Activated T-cell treated with anti-CD3 and anti-CD28 coated beads, Interleukin-2, amount 50 U/mL, for 24 hours (primary cell): ENCODE results near the gene SYTL3.
"Not testable (repeated sequence)": the region's sequence is repeated elsewhere in the genome, so short reads cannot be mapped to it uniquely, and the experiment has no call there.

Experiments used
- DNase-seq: peaks from one replicate; pipeline ENCODE4 v3.0.0-alpha.2; 2020
- H3K27ac Mint-ChIP-seq: 2 replicates; pipeline ENCODE4 v1.8.0; 2020; ENCODE audit warnings: mild to moderate bottlenecking, mixed read lengths
- H3K27me3 Mint-ChIP-seq: 2 replicates; pipeline ENCODE4 v1.8.0; 2020; ENCODE audit warnings: mixed read lengths
- H3K36me3 Mint-ChIP-seq: 2 replicates; pipeline ENCODE4 v1.8.0; 2020; ENCODE audit warnings: low read depth, mixed read lengths
- H3K4me1 Mint-ChIP-seq: 2 replicates; pipeline ENCODE4 v1.8.0; 2020; ENCODE audit warnings: low read depth, mixed read lengths
- H3K4me3 Mint-ChIP-seq: 2 replicates; pipeline ENCODE4 v1.8.0; 2020; ENCODE audit warnings: mild to moderate bottlenecking, moderate library complexity, mixed read lengths
- H3K9me3 Mint-ChIP-seq: 2 replicates; pipeline ENCODE4 v1.8.0; 2020; ENCODE audit warnings: mixed read lengths

Gene SYTL3

GRCh38 chr6:158661156-158661685, 11.4 kb downstream of the SYTL3 start:
- Mint-ChIP-seq H3K36me3 (peaks cover 95% of the 10 kb centered on the region), H3K4me1 (peaks cover 64% of the 10 kb centered on the region), H3K27ac (no peak overlapping the region), H3K4me3 (no peak overlapping the region), H3K27me3 (no peaks in the 10 kb centered on the region), H3K9me3 (no peaks in the 10 kb centered on the region)
- no peak for DNase-seq

- Mint-ChIP-seq H3K9me3 (no peaks in the 10 kb centered on the region), H3K27me3 (no peaks in the 10 kb centered on the region), H3K4me3 (peak overlapping the region; percentile 67), H3K36me3 (peaks cover 95% of the 10 kb centered on the region), H3K27ac (no peak overlapping the region), H3K4me1 (peaks cover 60% of the 10 kb centered on the region)
- DNase-seq: no peak
Observed at GRCh38 chr6:158662607-158662953, 12.7 kb downstream of the SYTL3 start.

GRCh38 chr6:158662954-158663624, 13.2 kb downstream of the SYTL3 start:
- Mint-ChIP-seq H3K9me3 (no peaks in the 10 kb centered on the region), H3K4me3 (peak overlapping the region; percentile 67), H3K4me1 (peaks cover 60% of the 10 kb centered on the region), H3K27me3 (no peaks in the 10 kb centered on the region), H3K36me3 (peaks cover 99% of the 10 kb centered on the region), H3K27ac (peak overlapping the region; percentile 63)
- DNase-seq: no peak

- H3K27me3 Mint-ChIP-seq: no peaks in the 10 kb centered on the region
- peak overlapping the region; percentile 63 for H3K27ac Mint-ChIP-seq
- no peak for DNase-seq
- peak overlapping the region; percentile 67 for H3K4me3 Mint-ChIP-seq
- peaks cover 99% of the 10 kb centered on the region for H3K36me3 Mint-ChIP-seq
- peaks cover 60% of the 10 kb centered on the region for H3K4me1 Mint-ChIP-seq
- H3K9me3 Mint-ChIP-seq: no peaks in the 10 kb centered on the region
Observed at GRCh38 chr6:158663625-158664165, 13.8 kb downstream of the SYTL3 start.

- peaks cover 99% of the 10 kb centered on the region for H3K36me3 Mint-ChIP-seq
- H3K4me3 Mint-ChIP-seq: no peak overlapping the region
- DNase-seq: no peak
- H3K27ac Mint-ChIP-seq: no peak overlapping the region
- H3K27me3 Mint-ChIP-seq: no peaks in the 10 kb centered on the region
- no peaks in the 10 kb centered on the region for H3K9me3 Mint-ChIP-seq
- peaks cover 53% of the 10 kb centered on the region for H3K4me1 Mint-ChIP-seq
Observed at GRCh38 chr6:158665332-158665731, 15.5 kb downstream of the SYTL3 start.

GRCh38 chr6:158666628-158667359, 16.9 kb downstream of the SYTL3 start:
- H3K27ac Mint-ChIP-seq: peak overlapping the region; percentile 28
- H3K9me3 Mint-ChIP-seq: no peaks in the 10 kb centered on the region
- H3K27me3 Mint-ChIP-seq: no peaks in the 10 kb centered on the region
- DNase-seq: no peak
- H3K4me3 Mint-ChIP-seq: no peak overlapping the region
- H3K36me3 Mint-ChIP-seq: peaks cover 94% of the 10 kb centered on the region
- peaks cover 46% of the 10 kb centered on the region for H3K4me1 Mint-ChIP-seq

GRCh38 chr6:158667360-158667981, 17.6 kb downstream of the SYTL3 start:
- DNase-seq: no peak
- Mint-ChIP-seq H3K27ac (no peak overlapping the region), H3K36me3 (peaks cover 93% of the 10 kb centered on the region), H3K27me3 (no peaks in the 10 kb centered on the region), H3K9me3 (no peaks in the 10 kb centered on the region), H3K4me1 (peaks cover 39% of the 10 kb centered on the region), H3K4me3 (no peak overlapping the region)

- Mint-ChIP-seq H3K9me3 (no peaks in the 10 kb centered on the region), H3K4me3 (no peak overlapping the region), H3K36me3 (peaks cover 90% of the 10 kb centered on the region), H3K27ac (peak overlapping the region; percentile 68), H3K4me1 (peaks cover 30% of the 10 kb centered on the region), H3K27me3 (no peaks in the 10 kb centered on the region)
- peak; percentile 12 for DNase-seq
Observed at GRCh38 chr6:158668707-158669103, 18.9 kb downstream of the SYTL3 start.

- Mint-ChIP-seq H3K36me3 (peaks cover 89% of the 10 kb centered on the region), H3K27ac (peak overlapping the region; percentile 74), H3K4me3 (no peak overlapping the region)
Observed at GRCh38 chr6:158669145-158670035, 19.5 kb downstream of the SYTL3 start.

GRCh38 chr6:158672119-158672518, 22.3 kb downstream of the SYTL3 start:
- H3K27ac Mint-ChIP-seq, DNase-seq, H3K9me3 Mint-ChIP-seq, H3K4me3 Mint-ChIP-seq, H3K27me3 Mint-ChIP-seq: not testable (repeated sequence)
- Mint-ChIP-seq H3K4me1 (peaks cover 22% of the 10 kb centered on the region), H3K36me3 (peaks cover 87% of the 10 kb centered on the region)

More at GRCh38 chr6:158669145-158670035, 19.5 kb downstream of the SYTL3 start:
- Mint-ChIP-seq H3K9me3 (no peaks in the 10 kb centered on the region), H3K4me1 (peaks cover 27% of the 10 kb centered on the region), H3K27me3 (no peaks in the 10 kb centered on the region)
- DNase-seq: no peak

- Mint-ChIP-seq H3K36me3 (peaks cover 85% of the 10 kb centered on the region), H3K4me3 (no peak overlapping the region), H3K27ac (no peak overlapping the region), H3K27me3 (no peaks in the 10 kb centered on the region), H3K9me3 (no peaks in the 10 kb centered on the region), H3K4me1 (peaks cover 21% of the 10 kb centered on the region)
- DNase-seq: peak; percentile 11
Observed at GRCh38 chr6:158672726-158673125, 22.9 kb downstream of the SYTL3 start.

GRCh38 chr6:158674342-158675131, 24.7 kb downstream of the SYTL3 start:
- peaks cover 85% of the 10 kb centered on the region for H3K36me3 Mint-ChIP-seq
- H3K9me3 Mint-ChIP-seq: no peaks in the 10 kb centered on the region
- no peak overlapping the region for H3K4me3 Mint-ChIP-seq
- peaks cover 22% of the 10 kb centered on the region for H3K4me1 Mint-ChIP-seq
- no peaks in the 10 kb centered on the region for H3K27me3 Mint-ChIP-seq
- DNase-seq: no peak
- peak overlapping the region; percentile 29 for H3K27ac Mint-ChIP-seq

- H3K9me3 Mint-ChIP-seq, H3K27ac Mint-ChIP-seq, DNase-seq, H3K4me3 Mint-ChIP-seq, H3K27me3 Mint-ChIP-seq: not testable (repeated sequence)
- peaks cover 90% of the 10 kb centered on the region for H3K36me3 Mint-ChIP-seq
- H3K4me1 Mint-ChIP-seq: peaks cover 22% of the 10 kb centered on the region
Observed at GRCh38 chr6:158677094-158677493, 27.2 kb downstream of the SYTL3 start.
